Brain microvascular endothelial cell (primary cell): ENCODE data around the gene CLRN1.

Source experiments
- DNase-seq: peaks from one replicate; pipeline ENCODE4 v3.0.0-alpha.2; 2020
- H3K27ac ChIP-seq: fragments of 250-450 bp; sonication (Bioruptor Pico); 2 replicates; pipeline ENCODE4 v1.5.1; 2020; ENCODE audit warnings: mild to moderate bottlenecking, moderate library complexity
- H3K27me3 ChIP-seq: fragments of 250-450 bp; sonication (Bioruptor Pico); replicated peaks from 2 replicates; pipeline ENCODE4 v1.5.1; 2020; ENCODE audit warnings: mild to moderate bottlenecking
- H3K36me3 ChIP-seq: fragments of 250-450 bp; sonication (Bioruptor Pico); replicated peaks from 2 replicates; pipeline ENCODE4 v1.5.1; 2020; ENCODE audit warnings: mild to moderate bottlenecking
- H3K4me3 ChIP-seq: 2 replicates; pipeline ENCODE4 v1.5.1; 2011; ENCODE audit warnings: low read depth, mild to moderate bottlenecking, control low read depth, low read length, moderate library complexity
- in situ Hi-C: cut with HindIII; loops from 2 replicates; pipeline ENCODE4 v1.10.0; 2017; ENCODE audit warnings: low sequenced_read_pairs, low pct_ligation_motif_present
- TF ChIP-seq, protein P1 (sequence below): IDR thresholded peaks from 2 replicates; pipeline ENCODE4 v1.5.1; 2011; ENCODE audit warnings: low read depth, mild to moderate bottlenecking, moderate library complexity, low read length, control low read depth, inconsistent platforms; ENCODE audit errors: missing control alignments

The CLRN1 gene

DNA sequence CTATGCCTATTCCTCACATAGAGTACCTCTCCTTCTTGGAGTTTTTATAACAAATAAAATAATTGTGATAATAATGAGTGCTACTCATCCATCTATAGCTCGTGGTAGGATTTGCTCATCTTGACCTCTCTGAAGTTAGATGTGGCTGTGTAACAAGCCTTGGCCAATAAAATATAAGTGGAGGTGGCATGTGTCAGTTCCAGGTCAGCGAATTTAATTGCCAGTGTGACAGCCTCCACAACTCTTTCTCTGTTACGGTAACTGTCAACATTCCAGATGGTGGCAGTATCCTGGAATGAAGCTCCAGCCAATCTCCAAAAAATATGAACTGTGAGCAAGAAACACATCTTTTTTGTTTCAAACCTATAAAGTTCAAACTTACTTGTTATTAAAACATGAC, 13.8 kb downstream of the CLRN1 start:
- peaks cover 14% of the 10 kb centered on the region for H3K27me3 ChIP-seq
- in situ Hi-C loops, result no loop called here
- TF ChIP-seq, protein P1, sequence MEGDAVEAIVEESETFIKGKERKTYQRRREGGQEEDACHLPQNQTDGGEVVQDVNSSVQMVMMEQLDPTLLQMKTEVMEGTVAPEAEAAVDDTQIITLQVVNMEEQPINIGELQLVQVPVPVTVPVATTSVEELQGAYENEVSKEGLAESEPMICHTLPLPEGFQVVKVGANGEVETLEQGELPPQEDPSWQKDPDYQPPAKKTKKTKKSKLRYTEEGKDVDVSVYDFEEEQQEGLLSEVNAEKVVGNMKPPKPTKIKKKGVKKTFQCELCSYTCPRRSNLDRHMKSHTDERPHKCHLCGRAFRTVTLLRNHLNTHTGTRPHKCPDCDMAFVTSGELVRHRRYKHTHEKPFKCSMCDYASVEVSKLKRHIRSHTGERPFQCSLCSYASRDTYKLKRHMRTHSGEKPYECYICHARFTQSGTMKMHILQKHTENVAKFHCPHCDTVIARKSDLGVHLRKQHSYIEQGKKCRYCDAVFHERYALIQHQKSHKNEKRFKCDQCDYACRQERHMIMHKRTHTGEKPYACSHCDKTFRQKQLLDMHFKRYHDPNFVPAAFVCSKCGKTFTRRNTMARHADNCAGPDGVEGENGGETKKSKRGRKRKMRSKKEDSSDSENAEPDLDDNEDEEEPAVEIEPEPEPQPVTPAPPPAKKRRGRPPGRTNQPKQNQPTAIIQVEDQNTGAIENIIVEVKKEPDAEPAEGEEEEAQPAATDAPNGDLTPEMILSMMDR, result no peak

DNA sequence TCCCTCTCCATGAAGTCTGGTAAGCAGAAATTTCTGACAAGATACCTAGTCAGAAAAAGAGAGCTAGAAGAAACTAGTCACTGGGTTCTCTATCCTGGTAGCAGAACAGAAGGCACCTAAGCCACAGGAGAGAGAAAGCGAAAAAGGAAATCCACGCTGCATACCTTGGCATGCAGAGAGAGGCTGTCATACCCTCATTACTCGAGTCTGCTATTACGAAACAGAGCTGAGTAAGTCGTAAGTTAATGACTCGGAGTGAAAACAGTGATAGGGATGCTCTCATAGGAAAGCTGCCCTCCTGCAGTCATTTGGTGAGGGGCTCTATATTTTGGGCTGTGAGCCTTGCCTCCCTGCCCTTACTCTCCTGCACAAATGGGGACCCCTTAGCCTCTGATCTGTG, 16.2 kb downstream of the CLRN1 start:
- TF ChIP-seq, protein P1, result no peak

More for the DNA sequence above, 13.8 kb downstream of the CLRN1 start:
- no peak overlapping the region for H3K27ac ChIP-seq
- no peak overlapping the region for H3K4me3 ChIP-seq
- DNase-seq, result no peak
- no peaks in the 10 kb centered on the region for H3K36me3 ChIP-seq

DNA sequence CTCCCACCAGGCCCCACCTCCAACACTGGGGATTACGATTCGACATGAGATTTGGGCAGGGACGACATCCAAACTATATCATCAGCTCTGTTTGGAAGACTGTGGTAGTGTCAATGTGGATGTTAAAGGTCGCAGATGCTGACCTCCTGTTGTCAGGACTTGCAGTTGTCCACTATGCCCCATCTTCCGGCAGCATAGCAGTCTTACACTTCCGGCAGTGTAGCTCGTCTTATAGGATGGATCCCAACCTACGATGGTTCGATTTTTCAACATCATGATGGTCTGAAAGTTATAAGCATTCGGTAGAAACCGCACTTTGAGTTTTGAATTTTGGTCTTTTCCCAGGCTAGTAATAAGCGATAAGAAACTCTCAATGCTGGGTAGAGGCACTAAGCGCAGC, 20.6 kb downstream of the CLRN1 start:
- no peak for DNase-seq
- peaks cover 10% of the 10 kb centered on the region for H3K27me3 ChIP-seq
- no peak overlapping the region for H3K27ac ChIP-seq
- no peaks in the 10 kb centered on the region for H3K36me3 ChIP-seq
- in situ Hi-C loops, result no loop called here
- TF ChIP-seq, protein P1, result no peak
- no peak overlapping the region for H3K4me3 ChIP-seq

More for the DNA sequence above, 16.2 kb downstream of the CLRN1 start:
- H3K4me3 ChIP-seq, result no peak overlapping the region
- DNase-seq, result peak; percentile 12
- H3K27ac ChIP-seq, result no peak overlapping the region
- in situ Hi-C loops, result no loop called here
- H3K27me3 ChIP-seq, result peaks cover 14% of the 10 kb centered on the region
- H3K36me3 ChIP-seq, result no peaks in the 10 kb centered on the region

- Histone ChIP-seq H3K4me3 (no peak overlapping the region), H3K27ac (no peak overlapping the region), H3K36me3 (no peaks in the 10 kb centered on the region), H3K27me3 (peaks cover 2% of the 10 kb centered on the region)
- TF ChIP-seq, protein P1, result no peak
- in situ Hi-C loops, result no loop called here
- DNase-seq, result peak; percentile 82
Measured at GRCh38 chr3:150945226-150946032, 27.1 kb downstream of the CLRN1 start.

DNA sequence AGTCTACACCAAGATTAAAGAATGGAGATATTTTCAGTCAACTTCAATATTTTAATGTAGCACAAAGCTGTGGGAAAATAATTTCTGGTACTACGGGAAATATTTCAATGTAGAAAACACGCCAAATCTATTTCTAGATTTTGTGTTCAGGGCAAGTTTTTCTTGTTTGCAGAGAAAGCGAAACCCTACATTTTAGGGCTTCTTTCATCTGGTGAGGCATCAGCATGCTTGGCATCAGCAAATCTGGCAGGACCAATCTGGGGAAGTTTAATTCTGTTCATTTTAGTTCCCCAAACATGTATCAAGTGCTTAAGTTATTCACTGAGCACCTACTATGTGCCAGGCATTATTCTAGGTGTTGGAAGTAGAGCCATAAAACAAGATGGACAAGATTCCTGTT, 30.3 kb downstream of the CLRN1 start:
- in situ Hi-C loops, result no loop called here
- TF ChIP-seq, protein P1, result no peak
- H3K4me3 ChIP-seq, result no peak overlapping the region
- no peaks in the 10 kb centered on the region for H3K36me3 ChIP-seq
- H3K27ac ChIP-seq, result no peak overlapping the region
- peaks cover 4% of the 10 kb centered on the region for H3K27me3 ChIP-seq
- DNase-seq, result no peak
